PC-9 (cell line): Measurements from ENCODE around the gene KLHDC4. TPM values are rescaled to one million over a fixed set of nuclear protein-coding genes. Genes with fewer than 3 reads are reported as not detected.
"Not testable (repeated sequence)": the region's sequence is repeated elsewhere in the genome, so short reads cannot be mapped to it uniquely, and the experiment has no call there.

ENCODE experiments used
- BruUV-seq: library from RNA; stranded (reverse); fragments of 400-500 nt; replicated peaks from 2 replicates; lab custom pipeline; 2021; lab: Mats Ljungman, UMichigan
- CTCF ChIA-PET: fragments of 300-600 bp; sonication (Branson Sonifier 250); formaldehyde crosslinking; loops from one replicate; lab custom pipeline; 2022; ENCODE audit warnings: antibody characterized with exemption; lab: Charles Lee
- POLR2A ChIA-PET: fragments of 300-600 bp; sonication (Branson Sonifier 250); formaldehyde crosslinking; loops from one replicate; lab custom pipeline; 2022; ENCODE audit warnings: antibody characterized with exemption; ENCODE audit not compliant: unreplicated experiment; lab: Charles Lee
- DNase-seq, 2 experiments: peaks; one replicate each; pipeline versions ENCODE4 v3.0.0 to v3.0.0-alpha.2; 2015 to 2022; ENCODE audit warnings: mixed read lengths in 1 of 2
- H2AFZ ChIP-seq: fragments of 200-600 bp; sonication (generic); 2 replicates; pipeline ENCODE4 v1.8.1; 2017; ENCODE audit warnings: antibody characterized with exemption
- H3F3A ChIP-seq: fragments of 200-600 bp; sonication (generic); 2 replicates; pipeline ENCODE4 v1.8.1; 2017; ENCODE audit warnings: antibody characterized with exemption, mild to moderate bottlenecking, low read depth; ENCODE audit not compliant: insufficient read depth
- H3K27ac ChIP-seq: fragments of 200-600 bp; sonication (generic); 2 replicates; pipeline ENCODE4 v1.6.1; 2016; ENCODE audit warnings: mixed run types
- H3K27me3 ChIP-seq: fragments of 200-600 bp; sonication (generic); 2 replicates; pipeline ENCODE4 v1.6.1; 2016; ENCODE audit warnings: low read depth, mixed run types; ENCODE audit not compliant: insufficient read depth
- H3K36me3 ChIP-seq: fragments of 200-600 bp; sonication (generic); 2 replicates; pipeline ENCODE4 v1.6.1; 2016; ENCODE audit warnings: low read depth, mixed run types
- H3K4me1 ChIP-seq: fragments of 200-600 bp; sonication (generic); replicated peaks from 2 replicates; pipeline ENCODE4 v1.6.1; 2016; ENCODE audit warnings: mixed run types; ENCODE audit not compliant: insufficient read depth
- H3K4me2 ChIP-seq: fragments of 200-600 bp; sonication (generic); 2 replicates; pipeline ENCODE4 v1.6.1; 2017; ENCODE audit warnings: mixed run types
- H3K4me3 ChIP-seq: fragments of 200-600 bp; sonication (generic); 2 replicates; pipeline ENCODE4 v1.6.1; 2016; ENCODE audit warnings: mixed run types
- H3K79me2 ChIP-seq: fragments of 200-600 bp; sonication (generic); 2 replicates; pipeline ENCODE4 v1.6.1; 2017; ENCODE audit warnings: low read depth, mixed run types
- H3K9me2 ChIP-seq: fragments of 200-600 bp; sonication (generic); 2 replicates; pipeline ENCODE4 v1.8.1; 2017; ENCODE audit warnings: mild to moderate bottlenecking; ENCODE audit not compliant: insufficient read depth
- H3K9me3 ChIP-seq: fragments of 200-600 bp; sonication (generic); 2 replicates; pipeline ENCODE4 v1.8.1; 2016; ENCODE audit warnings: low read depth; ENCODE audit not compliant: insufficient read depth
- H4K20me1 ChIP-seq: fragments of 200-600 bp; sonication (generic); 2 replicates; pipeline ENCODE4 v1.8.1; 2017; ENCODE audit not compliant: insufficient read depth
- EZH2 ChIP-seq: fragments of 200-600 bp; sonication (generic); IDR thresholded peaks from 2 replicates; pipeline ENCODE4 v1.8.0; 2017; ENCODE audit warnings: antibody characterized with exemption, low read depth
- intact Hi-C: fragments of 100-400 bp; cut with micrococcal nuclease; formaldehyde crosslinking; loops from one replicate; pipeline ENCODE4 v1.10.0; 2022; ENCODE audit not compliant: unreplicated experiment
- total RNA-seq: library from RNA; stranded (reverse); gene quantifications from 2 replicates; pipeline ENCODE4 v1.2.3, GENCODE V29; 2021
- TF ChIP-seq, protein P1 (sequence below): fragments of 200-600 bp; sonication (generic); conservative IDR thresholded peaks from 2 replicates; pipeline ENCODE4 v1.6.1; 2017; ENCODE audit warnings: mixed run types, antibody characterized with exemption, mild to moderate bottlenecking, moderate library complexity

KLHDC4 gene
- total RNA-seq, 1 experiment from 2014 or later = 66.5 TPM

DNA sequence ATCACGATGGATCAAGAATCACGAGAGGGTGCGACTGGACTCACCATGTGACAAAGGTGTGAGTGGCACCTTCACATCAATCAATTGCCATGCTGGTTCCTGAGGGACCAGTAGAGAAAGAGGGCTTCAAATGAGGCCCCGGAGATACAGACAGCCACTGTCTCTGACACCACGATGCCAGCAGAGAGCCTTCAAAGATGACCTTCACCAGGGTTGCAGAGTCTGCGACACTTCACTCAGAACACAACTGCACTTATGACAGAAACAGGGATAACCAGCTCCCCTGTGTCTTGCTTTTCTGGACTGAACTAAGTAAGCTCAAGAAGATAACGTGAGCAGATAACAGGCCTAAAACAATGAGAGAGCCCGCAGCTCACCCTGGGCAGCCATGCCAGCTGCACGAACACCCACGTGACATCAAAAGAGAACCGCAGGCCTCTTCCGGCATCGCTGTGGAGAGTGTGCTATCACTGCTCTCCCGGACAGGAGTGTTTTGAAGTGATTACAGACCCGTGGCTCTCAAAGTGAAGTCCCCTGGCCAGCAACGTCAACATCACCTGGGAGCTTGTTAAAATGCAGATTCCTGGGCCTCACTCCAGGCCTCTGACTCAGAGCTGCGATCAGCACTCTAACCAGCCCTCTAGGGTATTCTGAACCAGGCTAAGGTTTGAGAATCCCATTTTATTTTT, 36.4 kb downstream of the KLHDC4 start:
- H3K27ac ChIP-seq = no peak overlapping the region
- POLR2A ChIA-PET = no interaction called here
- DNase-seq = no peak
- no peak overlapping the region for H3K4me3 ChIP-seq
- H3K9me2 ChIP-seq = no peaks in the 10 kb centered on the region
- no peak for TF ChIP-seq EZH2
- TF ChIP-seq, protein P1, sequence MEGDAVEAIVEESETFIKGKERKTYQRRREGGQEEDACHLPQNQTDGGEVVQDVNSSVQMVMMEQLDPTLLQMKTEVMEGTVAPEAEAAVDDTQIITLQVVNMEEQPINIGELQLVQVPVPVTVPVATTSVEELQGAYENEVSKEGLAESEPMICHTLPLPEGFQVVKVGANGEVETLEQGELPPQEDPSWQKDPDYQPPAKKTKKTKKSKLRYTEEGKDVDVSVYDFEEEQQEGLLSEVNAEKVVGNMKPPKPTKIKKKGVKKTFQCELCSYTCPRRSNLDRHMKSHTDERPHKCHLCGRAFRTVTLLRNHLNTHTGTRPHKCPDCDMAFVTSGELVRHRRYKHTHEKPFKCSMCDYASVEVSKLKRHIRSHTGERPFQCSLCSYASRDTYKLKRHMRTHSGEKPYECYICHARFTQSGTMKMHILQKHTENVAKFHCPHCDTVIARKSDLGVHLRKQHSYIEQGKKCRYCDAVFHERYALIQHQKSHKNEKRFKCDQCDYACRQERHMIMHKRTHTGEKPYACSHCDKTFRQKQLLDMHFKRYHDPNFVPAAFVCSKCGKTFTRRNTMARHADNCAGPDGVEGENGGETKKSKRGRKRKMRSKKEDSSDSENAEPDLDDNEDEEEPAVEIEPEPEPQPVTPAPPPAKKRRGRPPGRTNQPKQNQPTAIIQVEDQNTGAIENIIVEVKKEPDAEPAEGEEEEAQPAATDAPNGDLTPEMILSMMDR = no peak
- H4K20me1 ChIP-seq = peaks cover 14% of the 10 kb centered on the region
- no peaks in the 10 kb centered on the region for H3K9me3 ChIP-seq
- peaks cover 3% of the 10 kb centered on the region; the same call in 1 of the 2 replicates for H3F3A ChIP-seq
- no peak overlapping the region for H3K4me2 ChIP-seq
- intact Hi-C loops = no loop called here
- peaks cover 3% of the 10 kb centered on the region; the same call in 1 of the 2 replicates for H3K79me2 ChIP-seq
- peaks cover 16% of the 10 kb centered on the region; the same call in 1 of the 2 replicates for H3K36me3 ChIP-seq
- H2AFZ ChIP-seq = no peak overlapping the region
- no TSS peak for BruUV-seq
- H3K4me1 ChIP-seq = no peaks in the 10 kb centered on the region
- no peaks in the 10 kb centered on the region for H3K27me3 ChIP-seq
- CTCF ChIA-PET = no interaction called here

GRCh38 chr16:87728026-87728425, 37.8 kb downstream of the KLHDC4 start:
- no peak overlapping the region for H3K27ac ChIP-seq
- no peaks in the 10 kb centered on the region for H3K9me2 ChIP-seq
- H3F3A ChIP-seq = no peaks in the 10 kb centered on the region
- ChIA-PET CTCF (no interaction called here), POLR2A (interaction anchor here (0.7 kb wide), 1 partner anchor 487 kb away, joined by 3 read pairs; no protein-coding TSS in a partner anchor)
- no peak for DNase-seq
- H3K4me1 ChIP-seq = no peaks in the 10 kb centered on the region
- H3K9me3 ChIP-seq = no peaks in the 10 kb centered on the region
- H3K36me3 ChIP-seq = peaks cover 16% of the 10 kb centered on the region; the same call in 1 of the 2 replicates
- peaks cover 15% of the 10 kb centered on the region for H4K20me1 ChIP-seq
- TF ChIP-seq EZH2 = no peak
- TF ChIP-seq, protein P1 = no peak
- no peak overlapping the region for H2AFZ ChIP-seq
- BruUV-seq = no TSS peak
- H3K27me3 ChIP-seq = no peaks in the 10 kb centered on the region
- no peak overlapping the region for H3K4me2 ChIP-seq
- H3K79me2 ChIP-seq = no peaks in the 10 kb centered on the region
- intact Hi-C loops = no loop called here
- H3K4me3 ChIP-seq = no peak overlapping the region

- no peaks in the 10 kb centered on the region for H3K9me3 ChIP-seq
- intact Hi-C loops = no loop called here
- CTCF ChIA-PET = no interaction called here
These were observed 38.4 kb downstream of the KLHDC4 start for GRCh38 chr16:87727346-87727745.

GRCh38 chr16:87726577-87726976, 39.2 kb downstream of the KLHDC4 start:
- H3K4me1 ChIP-seq, H3K9me3 ChIP-seq, H3K9me2 ChIP-seq, BruUV-seq, H3K4me3 ChIP-seq, H3F3A ChIP-seq, intact Hi-C loops, H3K79me2 ChIP-seq, H2AFZ ChIP-seq, H3K27ac ChIP-seq, POLR2A ChIA-PET, H3K27me3 ChIP-seq, H3K4me2 ChIP-seq, DNase-seq, CTCF ChIA-PET: not testable (repeated sequence)
- Histone ChIP-seq H4K20me1 (peaks cover 15% of the 10 kb centered on the region), H3K36me3 (peaks cover 19% of the 10 kb centered on the region; the same call in 1 of the 2 replicates)

More at GRCh38 chr16:87727346-87727745, 38.4 kb downstream of the KLHDC4 start:
- H3K4me1 ChIP-seq = no peaks in the 10 kb centered on the region
- H3K4me2 ChIP-seq = no peak overlapping the region
- no peaks in the 10 kb centered on the region for H3K27me3 ChIP-seq
- POLR2A ChIA-PET = no interaction called here
- no peak overlapping the region for H3K4me3 ChIP-seq
- no peaks in the 10 kb centered on the region for H3K9me2 ChIP-seq
- no peaks in the 10 kb centered on the region for H3F3A ChIP-seq
- H3K27ac ChIP-seq = no peak overlapping the region
- H2AFZ ChIP-seq = no peak overlapping the region
- H3K36me3 ChIP-seq = peaks cover 16% of the 10 kb centered on the region; the same call in 1 of the 2 replicates
- no TSS peak for BruUV-seq
- TF ChIP-seq, protein P1 = no peak
- no peaks in the 10 kb centered on the region for H3K79me2 ChIP-seq
- peaks cover 15% of the 10 kb centered on the region for H4K20me1 ChIP-seq
- no peak for DNase-seq
